CD4-positive, CD25-positive, alpha-beta regulatory T cell (primary cell): Measurements from ENCODE around the gene P2RX4. TPM values are rescaled to one million over a fixed set of nuclear protein-coding genes. Genes with fewer than 3 reads are reported as not detected.

Experiments
- ATAC-seq, 2 donors: fragments of 150-1000 bp; cut with Tn5 transposase; one replicate each; pipeline ENCODE4 v1.10.0; 2021; ENCODE audit warnings: low read depth in 2 of 2, moderate number of reproducible peaks in 2 of 2, moderate library complexity in 1 of 2
- DNase-seq, 3 donors: peaks; one replicate each; pipeline versions ENCODE4 v3.0.0 to v3.0.0-alpha.2; 2012 to 2022; ENCODE audit warnings: mixed read lengths in 1 of 3
- H3K27ac ChIP-seq: one replicate; pipeline ENCODE4 v1.7.0; 2013; ENCODE audit warnings: mild to moderate bottlenecking, low read length; ENCODE audit not compliant: insufficient read depth, poor library complexity, severe bottlenecking
- H3K27me3 ChIP-seq: one replicate; pipeline ENCODE4 v1.7.0; 2013; ENCODE audit warnings: low read length; ENCODE audit not compliant: control insufficient read depth, insufficient read depth
- H3K36me3 ChIP-seq: one replicate; pipeline ENCODE4 v1.7.0; 2013; ENCODE audit warnings: mild to moderate bottlenecking, low read length, moderate library complexity; ENCODE audit not compliant: control insufficient read depth, insufficient read depth
- H3K4me1 ChIP-seq: 2 replicates; pipeline ENCODE4 v1.7.0; 2013; ENCODE audit warnings: mild to moderate bottlenecking, low read length; ENCODE audit not compliant: insufficient read depth, control insufficient read depth, poor library complexity, severe bottlenecking
- H3K4me3 ChIP-seq: one replicate; pipeline ENCODE4 v1.7.0; 2013; ENCODE audit warnings: low read depth, mild to moderate bottlenecking, low read length, moderate library complexity
- H3K9me3 ChIP-seq, 2 experiments: 1 replicate in 1 of 2; 2 replicates in 1 of 2; pipeline ENCODE4 v1.7.0; 2013; ENCODE audit warnings: low read length in 2 of 2, mild to moderate bottlenecking in 1 of 2, moderate library complexity in 1 of 2; ENCODE audit not compliant: control insufficient read depth in 2 of 2
- H3K27ac Mint-ChIP-seq, 3 donors: one replicate each; pipeline ENCODE4 v1.8.0; 2020 to 2022; ENCODE audit warnings: mild to moderate bottlenecking in 3 of 3, mixed read lengths in 3 of 3, moderate library complexity in 2 of 3
- H3K27me3 Mint-ChIP-seq: one replicate; pipeline ENCODE4 v1.8.0; 2022; ENCODE audit warnings: mild to moderate bottlenecking, mixed read lengths
- H3K36me3 Mint-ChIP-seq: one replicate; pipeline ENCODE4 v1.8.0; 2020; ENCODE audit warnings: mixed read lengths
- H3K4me1 Mint-ChIP-seq, 4 donors: one replicate each; pipeline ENCODE4 v1.8.0; 2020 to 2022; ENCODE audit warnings: mixed read lengths in 4 of 4, mild to moderate bottlenecking in 1 of 4
- H3K4me3 Mint-ChIP-seq, 4 donors: one replicate each; pipeline ENCODE4 v1.8.0; 2020 to 2022; ENCODE audit warnings: mild to moderate bottlenecking in 4 of 4, mixed read lengths in 4 of 4, moderate library complexity in 3 of 4
- H3K9me3 Mint-ChIP-seq, 7 donors: one replicate each; pipeline ENCODE4 v1.8.0; 2020 to 2022; ENCODE audit warnings: mixed read lengths in 7 of 7, mild to moderate bottlenecking in 3 of 7, moderate library complexity in 2 of 7
- polyA plus RNA-seq, 4 donors: library from polyadenylated mRNA; unstranded; fragments of 300-500 nt; fragmentation: Illumina TruSeq; gene quantifications; one replicate each; pipeline ENCODE4 v1.2.3, GENCODE V29; 2021
- total RNA-seq: library from RNA; stranded (reverse); gene quantifications from one replicate; pipeline ENCODE4 v1.2.3, GENCODE V29; 2022

The P2RX4 gene
- total and polyA plus RNA-seq, 5 donors from 2014 or later = 27.8 to 38.1 (median 28.5) TPM

DNA sequence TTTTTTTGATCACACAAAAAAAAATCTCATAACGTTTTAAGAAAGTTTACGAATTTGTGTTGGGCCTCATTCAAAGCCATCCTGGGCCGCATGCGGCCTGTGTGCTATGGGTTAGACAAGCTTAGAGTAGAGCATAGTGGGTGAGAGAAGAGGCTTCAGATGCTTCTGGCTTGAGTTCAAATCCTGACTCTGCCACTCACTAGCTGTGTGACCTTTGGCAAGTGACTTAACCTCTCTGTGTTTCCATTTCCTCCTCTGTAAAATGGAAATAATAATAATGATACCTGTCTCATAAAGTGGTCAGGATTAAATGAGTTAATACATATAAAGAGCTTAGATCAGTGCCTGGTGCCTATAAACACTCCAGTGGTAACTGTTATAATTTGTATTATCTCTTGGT, 6.2 kb downstream of the P2RX4 start:
- Histone ChIP-seq H3K27ac (no peak overlapping the region), H3K9me3 (no peaks in the 10 kb centered on the region), H3K27me3 (no peaks in the 10 kb centered on the region), H3K36me3 (peaks cover 23% of the 10 kb centered on the region), H3K4me1 (peaks cover 18% of the 10 kb centered on the region), H3K4me3 (no peak overlapping the region)
- Mint-ChIP-seq H3K4me1 (peaks cover 6 to 32% (median 20%) of the 10 kb centered on the region in 4 donors), H3K36me3 (peaks cover 5% of the 10 kb centered on the region), H3K27ac (peak overlapping the region in 2 of 3 donors; percentile 63 to 65), H3K4me3 (peak overlapping the region in 1 of 4 donors; percentile 18), H3K9me3 (peaks cover 0 to 2% (median 0%) of the 10 kb centered on the region in 7 donors), H3K27me3 (no peaks in the 10 kb centered on the region)
- DNase-seq = no peak
- no peak for ATAC-seq

DNA sequence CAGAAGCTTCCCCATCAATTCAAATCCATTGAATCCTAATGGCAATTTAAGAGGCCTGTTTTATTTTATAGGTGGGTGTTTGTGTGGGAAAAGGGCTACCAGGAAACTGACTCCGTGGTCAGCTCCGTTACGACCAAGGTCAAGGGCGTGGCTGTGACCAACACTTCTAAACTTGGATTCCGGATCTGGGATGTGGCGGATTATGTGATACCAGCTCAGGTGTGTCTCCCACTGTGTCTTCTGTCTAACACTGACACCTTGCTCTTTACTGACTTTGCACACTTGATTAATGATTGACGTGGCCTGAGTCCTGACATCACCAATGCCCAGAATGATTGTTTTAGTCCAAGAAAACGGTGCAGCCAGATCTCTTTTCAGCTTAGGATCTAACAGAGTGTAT, 7.1 kb downstream of the P2RX4 start:
- H3K4me1 Mint-ChIP-seq = peaks cover 6 to 27% (median 19%) of the 10 kb centered on the region in 4 donors
- H3K4me1 ChIP-seq = peaks cover 18% of the 10 kb centered on the region
- ATAC-seq (no peak), DNase-seq (no peak)
- H3K36me3 Mint-ChIP-seq = peaks cover 5% of the 10 kb centered on the region
- no peak overlapping the region for H3K4me3 ChIP-seq
- no peaks in the 10 kb centered on the region for H3K27me3 ChIP-seq
- H3K9me3 Mint-ChIP-seq = peaks cover 0 to 2% (median 0%) of the 10 kb centered on the region in 7 donors
- no peak overlapping the region for H3K27ac ChIP-seq
- H3K4me3 Mint-ChIP-seq = peak overlapping the region in 1 of 4 donors; percentile 54
- peak overlapping the region in 2 of 3 donors; percentile 0 to 21 for H3K27ac Mint-ChIP-seq
- H3K9me3 ChIP-seq = no peaks in the 10 kb centered on the region
- peaks cover 23% of the 10 kb centered on the region for H3K36me3 ChIP-seq
- no peaks in the 10 kb centered on the region for H3K27me3 Mint-ChIP-seq

DNA sequence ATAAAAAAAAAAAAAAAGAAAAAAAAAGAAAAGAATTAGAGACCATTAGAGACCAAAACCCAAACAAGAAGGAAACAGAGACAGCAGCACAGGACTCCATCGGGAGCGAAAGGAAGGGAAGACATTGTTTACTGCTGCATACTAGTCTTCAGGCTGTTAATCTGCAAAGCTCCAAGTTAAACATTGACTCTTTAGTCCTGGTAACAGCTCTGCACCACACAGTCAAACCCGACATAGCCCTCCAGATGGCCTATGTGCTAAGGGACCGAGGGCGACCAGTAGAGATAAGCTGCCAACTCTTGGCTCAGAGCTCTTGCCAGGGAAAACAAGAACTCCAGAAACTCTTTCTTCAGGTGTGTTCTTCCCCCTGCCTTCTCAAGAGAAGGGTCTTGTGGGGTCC, 7.8 kb downstream of the P2RX4 start:
- no peak for ATAC-seq
- no peak overlapping the region for H3K27ac ChIP-seq
- Mint-ChIP-seq H3K36me3 (peaks cover 5% of the 10 kb centered on the region), H3K27me3 (no peaks in the 10 kb centered on the region), H3K4me3 (no peak overlapping the region), H3K27ac (peak overlapping the region in 1 of 3 donors; percentile 21), H3K4me1 (peaks cover 6 to 28% (median 19%) of the 10 kb centered on the region in 4 donors), H3K9me3 (peaks cover 0 to 2% (median 0%) of the 10 kb centered on the region in 7 donors)
- H3K4me3 ChIP-seq = no peak overlapping the region
- H3K36me3 ChIP-seq = peaks cover 23% of the 10 kb centered on the region
- DNase-seq = no peak
- no peaks in the 10 kb centered on the region for H3K9me3 ChIP-seq
- no peaks in the 10 kb centered on the region for H3K27me3 ChIP-seq
- H3K4me1 ChIP-seq = peaks cover 20% of the 10 kb centered on the region

DNA sequence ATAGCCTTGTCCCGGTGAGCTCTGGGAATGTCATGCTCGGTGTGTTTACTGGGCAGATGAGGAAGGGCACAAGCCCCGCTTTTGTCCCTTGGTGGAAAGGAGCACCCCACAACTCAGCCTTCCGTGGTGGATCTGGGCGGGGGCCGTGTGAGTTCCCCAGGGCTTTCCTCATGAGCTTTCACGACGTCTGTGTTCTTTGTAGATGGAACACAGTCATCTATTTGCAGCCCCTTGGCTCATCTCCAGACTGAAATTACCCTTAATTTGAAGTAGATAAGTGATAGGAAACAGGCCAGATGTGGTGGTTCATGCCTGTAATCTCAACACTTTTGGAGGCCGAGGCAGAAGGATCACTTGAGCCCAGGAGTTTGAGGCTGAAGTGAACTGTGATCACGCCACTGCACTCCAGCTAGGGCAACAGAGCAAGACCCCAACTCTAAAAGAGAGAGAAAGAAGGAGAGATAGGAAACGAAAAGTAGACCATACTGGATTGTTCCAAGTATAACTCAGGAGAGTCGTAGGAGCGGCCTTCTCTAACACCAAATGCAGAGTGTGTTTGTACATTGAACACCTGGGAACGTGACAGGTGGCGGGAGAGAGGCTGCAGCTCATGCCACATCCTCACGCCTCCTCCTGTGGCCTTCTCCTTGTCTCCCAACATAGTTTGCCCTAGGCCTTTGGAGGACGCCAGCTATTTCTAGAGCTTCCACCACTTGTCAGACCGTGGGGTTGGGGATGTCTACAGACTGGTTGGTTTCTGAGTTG, 8.8 kb downstream of the P2RX4 start:
- Histone ChIP-seq H3K4me3 (no peak overlapping the region), H3K27me3 (no peaks in the 10 kb centered on the region), H3K27ac (no peak overlapping the region), H3K4me1 (peaks cover 29% of the 10 kb centered on the region), H3K36me3 (peaks cover 23% of the 10 kb centered on the region), H3K9me3 (no peaks in the 10 kb centered on the region)
- H3K4me3 Mint-ChIP-seq = no peak overlapping the region
- H3K9me3 Mint-ChIP-seq = peaks cover 0 to 2% (median 0%) of the 10 kb centered on the region in 7 donors
- no peaks in the 10 kb centered on the region for H3K27me3 Mint-ChIP-seq
- ATAC-seq = no peak
- H3K27ac Mint-ChIP-seq = peak overlapping the region in 1 of 3 donors; percentile 85
- H3K4me1 Mint-ChIP-seq = peaks cover 11 to 34% (median 24%) of the 10 kb centered on the region in 4 donors
- DNase-seq = no peak
- peaks cover 8% of the 10 kb centered on the region for H3K36me3 Mint-ChIP-seq

DNA sequence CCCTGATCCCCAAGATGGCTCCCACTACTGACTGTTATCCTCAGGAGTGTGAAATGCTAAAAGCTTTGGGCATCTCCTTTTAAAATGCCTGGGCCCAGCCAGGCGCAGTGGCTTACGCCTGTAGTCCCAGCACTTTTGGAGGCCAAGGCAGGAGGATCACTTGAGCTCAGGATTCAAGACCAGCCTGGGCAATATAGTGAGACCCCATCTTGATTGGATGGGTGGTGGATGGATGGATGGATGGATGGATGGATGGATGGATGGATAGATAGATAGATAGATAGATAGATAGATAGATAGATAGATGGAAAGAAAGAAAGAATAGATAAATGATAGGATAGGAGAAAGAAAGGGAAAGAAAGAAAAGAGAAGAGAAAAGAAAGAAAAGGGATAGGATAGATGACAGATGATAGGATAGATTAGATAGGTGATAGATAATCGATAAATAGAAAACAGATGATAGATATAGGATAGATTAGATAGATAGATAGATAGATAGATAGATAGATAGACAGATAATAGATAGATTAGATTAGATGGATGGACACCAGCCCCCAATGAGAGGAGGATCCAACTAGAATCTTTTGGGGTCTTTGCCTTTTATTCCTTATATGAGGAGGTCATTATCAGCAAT, 9.5 kb downstream of the P2RX4 start:
- peaks cover 8% of the 10 kb centered on the region for H3K36me3 Mint-ChIP-seq
- H3K4me1 ChIP-seq = peaks cover 29% of the 10 kb centered on the region
- H3K9me3 Mint-ChIP-seq = peaks cover 0 to 2% (median 0%) of the 10 kb centered on the region in 7 donors
- H3K27ac ChIP-seq = no peak overlapping the region
- no peaks in the 10 kb centered on the region for H3K27me3 Mint-ChIP-seq
- peaks cover 23% of the 10 kb centered on the region for H3K36me3 ChIP-seq
- no peak overlapping the region for H3K4me3 ChIP-seq
- peaks cover 7 to 36% (median 24%) of the 10 kb centered on the region in 4 donors for H3K4me1 Mint-ChIP-seq
- H3K4me3 Mint-ChIP-seq = peak overlapping the region in 1 of 4 donors; percentile 43
- DNase-seq (no peak), ATAC-seq (no peak)
- H3K27me3 ChIP-seq = no peaks in the 10 kb centered on the region
- no peaks in the 10 kb centered on the region for H3K9me3 ChIP-seq
- H3K27ac Mint-ChIP-seq = peak overlapping the region in 2 of 3 donors; percentile 38 to 82

DNA sequence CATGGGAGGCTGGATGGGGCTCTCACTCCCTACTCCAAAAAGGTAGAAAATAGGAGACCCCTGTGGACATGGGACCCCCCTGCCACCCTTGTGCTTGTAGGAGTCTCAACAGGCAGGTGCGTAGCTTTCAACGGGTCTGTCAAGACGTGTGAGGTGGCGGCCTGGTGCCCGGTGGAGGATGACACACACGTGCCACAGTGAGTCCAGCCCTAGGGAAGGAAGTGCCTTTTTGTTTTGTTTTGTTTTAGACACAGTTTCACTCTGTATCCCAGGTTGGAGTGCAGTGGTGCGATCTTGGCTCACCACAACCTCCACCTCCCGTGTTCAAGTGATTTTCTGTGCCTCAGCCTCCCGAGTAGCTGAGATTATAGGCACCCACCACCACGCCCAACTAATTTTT, 12.9 kb downstream of the P2RX4 start:
- H3K4me3 Mint-ChIP-seq = peak overlapping the region in 2 of 4 donors; percentile 41 to 66
- peaks cover 8% of the 10 kb centered on the region for H3K36me3 Mint-ChIP-seq
- peak overlapping the region; percentile 90 to 93 (median 91) for H3K27ac Mint-ChIP-seq
- H3K9me3 Mint-ChIP-seq = peaks cover 0 to 2% (median 0%) of the 10 kb centered on the region in 7 donors
- Histone ChIP-seq H3K27me3 (no peaks in the 10 kb centered on the region), H3K4me1 (peaks cover 30% of the 10 kb centered on the region), H3K36me3 (peaks cover 14% of the 10 kb centered on the region), H3K4me3 (no peak overlapping the region), H3K27ac (peak overlapping the region; percentile 35), H3K9me3 (no peaks in the 10 kb centered on the region)
- ATAC-seq = no peak
- peak in 1 of 3 donors; percentile 37 for DNase-seq
- H3K4me1 Mint-ChIP-seq = peaks cover 10 to 51% (median 22%) of the 10 kb centered on the region in 4 donors
- H3K27me3 Mint-ChIP-seq = no peaks in the 10 kb centered on the region

DNA sequence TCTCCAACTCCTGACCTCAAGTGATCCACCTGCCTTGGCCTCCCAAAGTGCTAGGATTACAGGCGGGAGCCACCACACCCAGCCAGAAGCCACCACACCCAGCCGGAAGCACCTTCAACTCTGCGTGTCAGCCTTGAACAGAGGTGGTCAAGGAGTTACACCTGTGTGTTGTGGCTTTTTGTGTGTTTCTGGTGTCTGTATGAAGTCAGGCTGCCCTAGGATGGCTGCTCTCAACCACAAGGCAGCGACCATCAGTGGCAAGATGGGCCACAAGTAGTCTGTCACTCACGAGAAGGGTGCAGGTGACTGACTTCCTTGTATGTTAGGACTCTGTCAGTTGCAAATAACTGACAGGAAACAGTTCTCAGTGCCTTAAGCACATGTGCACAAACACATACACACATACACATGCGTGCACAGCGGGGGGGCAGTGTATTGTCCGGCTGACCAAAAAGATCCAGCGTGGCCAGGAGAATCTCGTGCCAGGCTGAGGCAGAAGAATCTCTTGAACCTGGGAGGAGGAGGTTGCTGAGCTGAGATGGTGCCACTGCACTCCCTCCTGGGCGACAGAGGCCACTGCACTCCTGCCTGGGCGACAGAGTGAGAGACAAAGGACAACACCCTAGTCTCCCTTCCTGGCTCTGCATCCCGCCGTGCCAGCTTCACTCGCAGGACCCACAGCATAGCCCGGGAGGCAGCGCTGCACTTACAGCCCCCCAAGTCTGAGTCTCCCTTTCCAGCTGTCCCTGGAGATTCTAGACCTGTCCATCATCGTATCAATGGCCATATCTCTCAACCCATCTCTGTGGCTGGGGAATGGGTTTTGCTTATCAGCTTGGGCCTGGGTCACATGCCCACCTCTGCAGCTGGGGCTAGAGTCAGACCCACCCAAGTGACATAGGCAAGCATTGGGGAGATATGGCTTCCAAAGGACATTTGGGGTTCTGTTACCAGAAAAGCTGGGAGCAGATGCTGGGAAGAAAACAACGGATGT, 13.7 kb downstream of the P2RX4 start:
- peaks cover 0 to 2% (median 0%) of the 10 kb centered on the region in 7 donors for H3K9me3 Mint-ChIP-seq
- H3K27ac Mint-ChIP-seq = peak overlapping the region; percentile 90 to 93 (median 91)
- no peaks in the 10 kb centered on the region for H3K27me3 Mint-ChIP-seq
- peak in 2 of 3 donors; percentile 26 to 86 for DNase-seq
- peak overlapping the region; percentile 26 for H3K4me3 ChIP-seq
- ATAC-seq = peak; percentile 61 to 65
- H3K4me3 Mint-ChIP-seq = peak overlapping the region; percentile 30 to 78 (median 68)
- peaks cover 30% of the 10 kb centered on the region for H3K4me1 ChIP-seq
- peaks cover 10 to 51% (median 22%) of the 10 kb centered on the region in 4 donors for H3K4me1 Mint-ChIP-seq
- H3K27me3 ChIP-seq = no peaks in the 10 kb centered on the region
- H3K36me3 Mint-ChIP-seq = peaks cover 8% of the 10 kb centered on the region
- peak overlapping the region; percentile 35 for H3K27ac ChIP-seq
- H3K9me3 ChIP-seq = no peaks in the 10 kb centered on the region
- H3K36me3 ChIP-seq = peaks cover 9% of the 10 kb centered on the region
